HL-60 (cell line): ENCODE measurements around the gene SPRYD7.
"Not testable (repeated sequence)": the region's sequence is repeated elsewhere in the genome, so short reads cannot be mapped to it uniquely, and the experiment has no call there.

Source experiments
- CTCF ChIP-seq: IDR thresholded peaks from one replicate; pipeline ENCODE4 v1.5.1; 2011; ENCODE audit warnings: low read length, control low read depth, inconsistent platforms; ENCODE audit not compliant: insufficient read depth
- GABPA ChIP-seq: IDR thresholded peaks from 2 replicates; pipeline ENCODE4 v1.6.1; 2012; ENCODE audit warnings: low read depth
- REST ChIP-seq: IDR thresholded peaks from 2 replicates; pipeline ENCODE4 v1.6.1; 2012; ENCODE audit warnings: low read depth; ENCODE audit not compliant: insufficient replicate concordance
- SPI1 ChIP-seq: IDR thresholded peaks from 2 replicates; pipeline ENCODE4 v1.6.1; 2012; ENCODE audit warnings: low read depth, mild to moderate bottlenecking, borderline replicate concordance

GRCh38 chr13:49920969-49921368, 15.2 kb downstream of the SPRYD7 start:
- not testable (repeated sequence) for TF ChIP-seq SPI1, CTCF, GABPA, REST
